HepG2 (cell line): Measurements from ENCODE around the gene FGF7.

Experiments
- CREBL2 ChIP-seq: sonication (generic); formaldehyde crosslinking; IDR thresholded peaks from 2 replicates; pipeline ENCODE4 v1.8.1; 2023; ENCODE audit warnings: missing genetic modification reagents, mild to moderate bottlenecking, borderline replicate concordance
- CTCF ChIP-seq: sonication (generic); formaldehyde crosslinking; IDR thresholded peaks from 2 replicates; pipeline ENCODE4 v1.5.0; 2020; ENCODE audit warnings: mild to moderate bottlenecking, missing genetic modification reagents, moderate library complexity
- RAD21 ChIP-seq: fragments of 450-650 bp; formaldehyde crosslinking; IDR thresholded peaks from 2 replicates; pipeline ENCODE4 v1.5.0; 2020; ENCODE audit warnings: mild to moderate bottlenecking
- THRA ChIP-seq: sonication (generic); formaldehyde crosslinking; IDR thresholded peaks from 2 replicates; pipeline ENCODE4 v1.4.0; 2020; ENCODE audit warnings: missing genetic modification reagents, borderline replicate concordance
- ZBTB1 ChIP-seq: sonication (generic); formaldehyde crosslinking; IDR thresholded peaks from 2 replicates; pipeline ENCODE4 v1.4.0; 2020; ENCODE audit warnings: missing genetic modification reagents, borderline replicate concordance
- ZNF644 ChIP-seq: IDR thresholded peaks from 2 replicates; pipeline ENCODE4 v1.6.1; 2016; ENCODE audit warnings: low read depth
- ZNF841 ChIP-seq: sonication (generic); formaldehyde crosslinking; IDR thresholded peaks from 2 replicates; pipeline ENCODE4 v1.8.1; 2023; ENCODE audit warnings: missing genetic modification reagents, borderline replicate concordance

DNA sequence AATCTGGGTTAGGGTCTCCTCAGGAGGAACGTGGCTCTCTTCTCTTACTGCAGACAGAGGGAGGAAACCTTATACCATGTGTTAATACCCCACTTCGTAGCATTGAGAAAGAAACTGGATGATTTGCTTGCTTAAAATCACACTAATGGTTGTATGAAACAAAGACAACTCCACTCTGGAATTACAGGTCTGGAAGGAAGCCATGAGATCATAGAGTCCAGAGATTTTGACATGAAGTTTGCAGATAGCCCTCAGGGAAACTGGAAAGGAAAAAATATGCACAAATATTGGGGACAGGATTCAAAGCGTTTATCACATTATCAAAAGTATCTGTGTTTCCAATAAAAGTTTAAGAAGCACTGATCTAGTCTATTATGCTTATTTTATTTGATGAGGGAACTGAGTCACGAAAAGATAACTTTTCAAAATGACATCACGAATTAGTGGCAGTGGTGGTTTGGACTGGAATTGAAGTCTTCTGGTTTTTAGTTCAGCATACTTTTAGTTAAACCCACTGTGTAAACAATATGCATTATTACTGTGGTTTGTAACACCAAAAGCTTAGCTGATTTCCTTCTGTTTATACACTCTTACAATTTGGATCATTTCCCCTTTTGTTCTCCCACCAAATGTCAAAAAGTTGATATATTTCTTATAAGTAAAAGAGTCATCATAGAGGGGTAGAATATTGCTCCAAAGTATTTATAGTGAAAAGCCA, 16.8 kb downstream of the FGF7 start:
- TF ChIP-seq CTCF (CRISPR knock-in tag), result no peak
- TF ChIP-seq ZBTB1, result no peak
- no peak for TF ChIP-seq THRA (CRISPR knock-in tag)
- TF ChIP-seq ZNF841 (CRISPR knock-in tag), result no peak
- no peak for TF ChIP-seq ZNF644 (CRISPR knock-in tag)
- no peak for TF ChIP-seq CREBL2 (CRISPR knock-in tag)
- no peak for TF ChIP-seq RAD21
